Stomach smooth muscle (tissue), 2 donors: ENCODE results near the gene VWA2.

Experiments
- H3K27ac ChIP-seq: one replicate; pipeline ENCODE4 v1.7.0; 2013; ENCODE audit warnings: mild to moderate bottlenecking, low read length, inconsistent platforms
- H3K27me3 ChIP-seq, 2 donors: one replicate each; pipeline ENCODE4 v1.7.0; 2013; ENCODE audit warnings: low read length in 2 of 2; ENCODE audit not compliant: insufficient read depth in 2 of 2, control insufficient read depth in 1 of 2
- H3K36me3 ChIP-seq, 2 donors: one replicate each; pipeline ENCODE4 v1.7.0; 2013; ENCODE audit warnings: low read length in 2 of 2; ENCODE audit not compliant: control insufficient read depth in 2 of 2, insufficient read depth in 2 of 2
- H3K4me1 ChIP-seq: one replicate; pipeline ENCODE4 v1.7.0; 2013; ENCODE audit warnings: low read length; ENCODE audit not compliant: control insufficient read depth, insufficient read depth
- H3K4me3 ChIP-seq, 2 donors: one replicate each; pipeline ENCODE4 v1.7.0; 2013; ENCODE audit warnings: low read length in 2 of 2
- H3K9ac ChIP-seq, 2 donors: one replicate each; pipeline ENCODE4 v1.7.0; 2013; ENCODE audit warnings: low read length in 2 of 2, mild to moderate bottlenecking in 1 of 2
- H3K9me3 ChIP-seq, 2 donors: one replicate each; pipeline ENCODE4 v1.7.0; 2013; ENCODE audit warnings: low read length in 2 of 2; ENCODE audit not compliant: control insufficient read depth in 2 of 2
- donor health status: healthy.
- donor health status: Pancreatic carcinoma.

The VWA2 gene

DNA sequence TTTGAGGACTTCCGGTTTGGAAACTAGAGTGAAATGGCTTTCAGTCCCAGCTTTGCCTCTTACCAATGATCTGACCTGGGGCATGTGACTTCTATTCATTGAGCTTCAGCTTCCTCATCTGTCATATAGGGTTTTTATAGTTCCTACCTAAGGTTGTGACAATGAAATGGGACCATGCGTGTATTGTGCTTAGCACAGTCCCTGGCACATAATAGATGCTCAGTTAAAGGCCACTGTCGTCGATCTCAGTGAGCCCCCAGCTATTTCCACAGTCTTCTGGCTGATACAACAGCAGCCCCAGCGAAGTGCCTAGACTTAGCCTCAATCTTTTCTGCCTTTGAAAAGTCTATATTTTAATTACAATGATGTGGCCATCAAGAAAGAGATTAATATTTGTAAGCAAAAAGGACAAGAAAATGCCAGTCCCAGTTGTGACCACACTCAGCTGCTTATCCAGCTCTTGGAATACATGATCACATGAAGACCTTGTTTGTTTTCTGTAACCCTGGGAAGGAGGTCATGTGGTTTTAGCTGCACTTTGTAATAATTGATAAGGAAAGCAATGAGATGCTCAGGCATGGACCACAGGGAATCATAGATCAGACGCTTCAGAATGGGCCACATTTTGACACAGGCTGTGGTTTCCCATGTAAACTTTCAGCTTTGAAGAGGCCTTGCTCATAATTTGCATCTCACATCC, 44.6 kb downstream of the VWA2 start:
- no peak overlapping the region for H3K27ac ChIP-seq

DNA sequence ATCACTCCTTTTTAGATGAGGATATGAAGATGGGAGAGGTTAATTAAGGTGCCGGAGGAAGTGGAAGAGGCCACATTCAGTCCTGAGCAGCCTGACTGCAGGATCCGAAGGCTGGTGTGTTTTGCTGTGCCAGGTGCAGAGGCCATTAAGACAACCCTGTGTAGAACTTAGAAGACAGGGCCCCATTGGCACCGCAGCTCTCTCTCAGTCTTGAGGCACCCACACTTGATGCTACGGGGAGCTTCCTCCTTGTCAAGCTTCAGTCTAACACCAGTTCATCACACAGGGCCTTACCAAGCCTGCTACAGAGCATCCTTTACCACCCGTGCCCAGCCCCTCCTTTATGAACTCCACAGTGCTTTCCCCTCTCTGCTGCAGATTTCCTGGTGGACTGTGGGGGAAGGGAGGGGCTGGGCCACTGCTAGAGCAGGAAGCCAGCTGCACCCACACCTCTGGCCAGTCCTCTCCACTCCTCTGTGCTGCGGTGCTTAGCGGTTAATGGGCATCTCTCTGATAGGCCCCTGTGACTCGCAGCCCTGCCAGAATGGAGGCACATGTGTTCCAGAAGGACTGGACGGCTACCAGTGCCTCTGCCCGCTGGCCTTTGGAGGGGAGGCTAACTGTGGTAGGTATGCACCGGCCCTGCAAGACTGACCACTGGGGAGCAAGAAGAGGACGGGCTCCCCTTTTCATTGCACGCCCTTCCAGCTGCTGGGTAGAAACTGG, 45.5 kb downstream of the VWA2 start:
- H3K27me3 ChIP-seq: peaks cover 10 to 15% of the 10 kb centered on the region in 2 donors
- no peak overlapping the region for H3K9ac ChIP-seq
- no peaks in the 10 kb centered on the region for H3K36me3 ChIP-seq
- H3K4me3 ChIP-seq: no peak overlapping the region
- H3K27ac ChIP-seq: no peak overlapping the region
- H3K9me3 ChIP-seq: no peaks in the 10 kb centered on the region
- H3K4me1 ChIP-seq: no peaks in the 10 kb centered on the region

More for the DNA sequence above, 44.6 kb downstream of the VWA2 start:
- Histone ChIP-seq H3K36me3 (no peaks in the 10 kb centered on the region), H3K9ac (no peak overlapping the region), H3K27me3 (peaks cover 10 to 15% of the 10 kb centered on the region in 2 donors), H3K9me3 (no peaks in the 10 kb centered on the region), H3K4me1 (no peaks in the 10 kb centered on the region), H3K4me3 (no peak overlapping the region)

DNA sequence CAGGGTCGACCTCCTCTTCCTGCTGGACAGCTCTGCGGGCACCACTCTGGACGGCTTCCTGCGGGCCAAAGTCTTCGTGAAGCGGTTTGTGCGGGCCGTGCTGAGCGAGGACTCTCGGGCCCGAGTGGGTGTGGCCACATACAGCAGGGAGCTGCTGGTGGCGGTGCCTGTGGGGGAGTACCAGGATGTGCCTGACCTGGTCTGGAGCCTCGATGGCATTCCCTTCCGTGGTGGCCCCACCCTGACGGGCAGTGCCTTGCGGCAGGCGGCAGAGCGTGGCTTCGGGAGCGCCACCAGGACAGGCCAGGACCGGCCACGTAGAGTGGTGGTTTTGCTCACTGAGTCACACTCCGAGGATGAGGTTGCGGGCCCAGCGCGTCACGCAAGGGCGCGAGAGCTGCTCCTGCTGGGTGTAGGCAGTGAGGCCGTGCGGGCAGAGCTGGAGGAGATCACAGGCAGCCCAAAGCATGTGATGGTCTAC, 46.9 kb downstream of the VWA2 start:
- Histone ChIP-seq H3K4me1 (no peaks in the 10 kb centered on the region), H3K27ac (no peak overlapping the region), H3K9me3 (no peaks in the 10 kb centered on the region), H3K4me3 (no peak overlapping the region), H3K36me3 (no peaks in the 10 kb centered on the region), H3K9ac (no peak overlapping the region), H3K27me3 (peaks cover 7 to 15% of the 10 kb centered on the region in 2 donors)

DNA sequence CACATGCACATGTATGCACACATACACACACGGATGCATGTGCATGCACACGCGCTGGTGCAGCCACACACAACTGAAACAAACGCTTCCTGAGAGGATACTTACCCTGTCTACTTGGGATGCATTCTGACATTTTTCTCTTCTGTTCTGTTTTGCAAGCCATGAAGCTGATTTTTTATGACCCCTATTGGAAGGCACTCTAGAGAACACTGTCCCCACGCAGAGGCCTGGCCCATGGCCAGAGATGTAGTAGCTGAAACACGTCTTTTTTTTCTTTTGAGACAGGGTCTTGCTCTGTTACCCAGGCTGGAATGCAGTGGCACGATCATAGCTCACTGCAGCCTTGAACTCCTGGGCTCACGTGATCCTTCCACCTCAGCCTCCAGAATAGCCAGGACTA, 47.9 kb downstream of the VWA2 start:
- Histone ChIP-seq H3K36me3 (no peaks in the 10 kb centered on the region), H3K27ac (no peak overlapping the region), H3K27me3 (peaks cover 3 to 12% of the 10 kb centered on the region in 2 donors), H3K9me3 (no peaks in the 10 kb centered on the region), H3K4me3 (no peak overlapping the region), H3K9ac (no peak overlapping the region), H3K4me1 (no peaks in the 10 kb centered on the region)

DNA sequence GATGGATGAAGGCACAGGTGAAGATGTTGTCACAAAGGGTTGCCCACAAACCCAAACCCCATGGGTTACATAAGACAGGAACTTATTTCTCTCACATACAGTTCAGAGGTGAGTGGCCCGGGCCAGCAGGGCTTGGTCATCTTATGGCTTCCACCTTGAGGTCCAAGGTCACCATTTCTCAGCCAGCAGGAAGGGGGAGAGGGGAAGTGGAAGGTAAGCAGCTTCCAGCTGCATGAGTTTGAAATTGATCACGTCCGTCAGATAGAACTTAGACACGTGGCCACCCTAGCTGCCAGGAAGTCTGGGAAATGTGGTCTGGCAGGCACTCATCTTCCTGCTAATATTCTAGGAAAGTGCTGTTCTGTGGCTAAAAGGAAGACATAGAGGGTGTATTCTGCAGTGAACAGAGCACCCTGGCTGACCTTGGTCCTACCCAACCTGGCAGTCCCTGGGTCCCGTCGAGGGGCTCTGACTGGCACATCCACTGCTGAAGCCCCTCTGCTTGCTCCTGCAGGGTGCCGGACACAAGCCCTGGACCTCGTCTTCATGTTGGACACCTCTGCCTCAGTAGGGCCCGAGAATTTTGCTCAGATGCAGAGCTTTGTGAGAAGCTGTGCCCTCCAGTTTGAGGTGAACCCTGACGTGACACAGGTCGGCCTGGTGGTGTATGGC, 49.5 kb downstream of the VWA2 start:
- H3K4me3 ChIP-seq: no peak overlapping the region
- no peaks in the 10 kb centered on the region for H3K36me3 ChIP-seq
- H3K27ac ChIP-seq: no peak overlapping the region
- peaks cover 3% of the 10 kb centered on the region in 2 donors for H3K27me3 ChIP-seq
- no peaks in the 10 kb centered on the region for H3K4me1 ChIP-seq
- H3K9me3 ChIP-seq: no peaks in the 10 kb centered on the region
- H3K9ac ChIP-seq: no peak overlapping the region

DNA sequence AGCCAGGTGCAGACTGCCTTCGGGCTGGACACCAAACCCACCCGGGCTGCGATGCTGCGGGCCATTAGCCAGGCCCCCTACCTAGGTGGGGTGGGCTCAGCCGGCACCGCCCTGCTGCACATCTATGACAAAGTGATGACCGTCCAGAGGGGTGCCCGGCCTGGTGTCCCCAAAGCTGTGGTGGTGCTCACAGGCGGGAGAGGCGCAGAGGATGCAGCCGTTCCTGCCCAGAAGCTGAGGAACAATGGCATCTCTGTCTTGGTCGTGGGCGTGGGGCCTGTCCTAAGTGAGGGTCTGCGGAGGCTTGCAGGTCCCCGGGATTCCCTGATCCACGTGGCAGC, 50.0 kb downstream of the VWA2 start:
- Histone ChIP-seq H3K27ac (no peak overlapping the region), H3K27me3 (peaks cover 3% of the 10 kb centered on the region in 2 donors), H3K4me3 (no peak overlapping the region), H3K36me3 (no peaks in the 10 kb centered on the region), H3K9me3 (no peaks in the 10 kb centered on the region), H3K4me1 (no peaks in the 10 kb centered on the region), H3K9ac (no peak overlapping the region)

DNA sequence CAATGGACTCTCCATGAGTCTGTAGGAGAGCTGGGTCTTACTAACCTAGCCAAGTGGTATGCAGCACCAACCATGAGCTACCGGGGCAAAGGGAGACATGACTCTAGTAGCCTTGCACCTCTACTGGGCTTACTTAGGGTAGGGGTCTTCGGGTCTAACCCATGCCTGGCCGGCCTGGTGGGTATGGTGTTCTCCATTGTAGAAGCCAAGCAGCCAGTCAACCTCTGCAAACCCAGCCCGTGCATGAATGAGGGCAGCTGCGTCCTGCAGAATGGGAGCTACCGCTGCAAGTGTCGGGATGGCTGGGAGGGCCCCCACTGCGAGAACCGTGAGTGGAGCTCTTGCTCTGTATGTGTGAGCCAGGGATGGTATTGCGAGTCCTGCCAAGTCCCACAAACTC, 51.0 kb downstream of the VWA2 start:
- Histone ChIP-seq H3K27ac (no peak overlapping the region), H3K4me3 (no peak overlapping the region), H3K4me1 (no peaks in the 10 kb centered on the region), H3K9me3 (no peaks in the 10 kb centered on the region), H3K9ac (no peak overlapping the region), H3K27me3 (peaks cover 0 to 3% of the 10 kb centered on the region in 2 donors), H3K36me3 (no peaks in the 10 kb centered on the region)

DNA sequence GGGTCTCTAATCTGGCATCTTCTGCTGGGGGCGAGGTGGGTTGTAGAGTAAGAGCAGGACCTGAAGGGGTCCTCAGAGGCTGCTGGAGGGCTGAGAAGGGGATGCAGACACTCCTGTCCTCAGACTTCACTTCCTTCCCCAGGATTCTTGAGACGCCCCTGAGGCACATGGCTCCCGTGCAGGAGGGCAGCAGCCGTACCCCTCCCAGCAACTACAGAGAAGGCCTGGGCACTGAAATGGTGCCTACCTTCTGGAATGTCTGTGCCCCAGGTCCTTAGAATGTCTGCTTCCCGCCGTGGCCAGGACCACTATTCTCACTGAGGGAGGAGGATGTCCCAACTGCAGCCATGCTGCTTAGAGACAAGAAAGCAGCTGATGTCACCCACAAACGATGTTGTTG, 52.0 kb downstream of the VWA2 start:
- no peak overlapping the region for H3K27ac ChIP-seq
- H3K4me3 ChIP-seq: no peak overlapping the region
- H3K4me1 ChIP-seq: no peaks in the 10 kb centered on the region
- H3K36me3 ChIP-seq: peaks cover 8 to 10% of the 10 kb centered on the region in 2 donors
- H3K9me3 ChIP-seq: peaks cover 5 to 8% of the 10 kb centered on the region in 2 donors
- H3K9ac ChIP-seq: no peak overlapping the region
- H3K27me3 ChIP-seq: peaks cover 0 to 2% of the 10 kb centered on the region in 2 donors

DNA sequence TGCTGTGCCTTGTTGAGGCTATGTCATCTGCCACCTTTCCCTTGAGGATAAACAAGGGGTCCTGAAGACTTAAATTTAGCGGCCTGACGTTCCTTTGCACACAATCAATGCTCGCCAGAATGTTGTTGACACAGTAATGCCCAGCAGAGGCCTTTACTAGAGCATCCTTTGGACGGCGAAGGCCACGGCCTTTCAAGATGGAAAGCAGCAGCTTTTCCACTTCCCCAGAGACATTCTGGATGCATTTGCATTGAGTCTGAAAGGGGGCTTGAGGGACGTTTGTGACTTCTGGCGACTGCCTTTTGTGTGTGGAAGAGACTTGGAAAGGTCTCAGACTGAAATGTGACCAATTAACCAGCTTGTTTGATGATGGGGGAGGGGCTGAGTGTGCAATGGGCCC, 52.5 kb downstream of the VWA2 start:
- Histone ChIP-seq H3K4me1 (no peaks in the 10 kb centered on the region), H3K9me3 (peaks cover 10 to 12% of the 10 kb centered on the region in 2 donors), H3K9ac (no peak overlapping the region), H3K4me3 (no peak overlapping the region), H3K27me3 (no peaks in the 10 kb centered on the region), H3K27ac (no peak overlapping the region), H3K36me3 (peaks cover 13 to 14% of the 10 kb centered on the region in 2 donors)

DNA sequence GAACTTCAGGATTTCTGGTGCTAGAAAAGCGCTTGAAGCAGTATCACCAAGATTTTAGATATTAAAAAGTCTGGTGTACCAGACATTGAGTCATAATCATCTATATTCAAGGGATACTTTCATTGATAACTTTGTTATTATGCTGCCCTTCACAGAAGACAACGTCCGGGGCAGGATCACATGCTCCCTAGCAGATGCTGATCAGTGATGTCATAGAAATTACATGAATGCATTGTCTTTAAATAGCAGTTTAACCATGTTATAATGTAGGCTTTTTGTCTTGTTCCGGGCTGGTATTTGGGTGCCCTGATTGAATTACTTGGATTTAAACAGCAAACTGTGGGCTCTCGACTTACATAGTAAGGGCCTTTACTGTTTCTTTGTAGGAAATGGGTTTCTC, 54.0 kb downstream of the VWA2 start:
- no peak overlapping the region for H3K27ac ChIP-seq
- H3K27me3 ChIP-seq: no peaks in the 10 kb centered on the region
- H3K9ac ChIP-seq: no peak overlapping the region
- no peaks in the 10 kb centered on the region for H3K4me1 ChIP-seq
- peaks cover 26 to 27% of the 10 kb centered on the region in 2 donors for H3K36me3 ChIP-seq
- H3K9me3 ChIP-seq: peaks cover 10 to 15% of the 10 kb centered on the region in 2 donors
- no peak overlapping the region for H3K4me3 ChIP-seq
